ENCODE data around the gene ZNF385A.

- TF ChIP-seq CTCF (IDR thresholded peaks at IDR 0.05) (no peak), POLR2A (IDR thresholded peaks at IDR 0.05) (no peak)
These were observed 26.9 kb downstream of the ZNF385A start for GRCh38 chr12:54357506-54358190.

Measured in heart left ventricle (tissue), 13 donors.